SK-N-MC (cell line): ENCODE measurements around the gene SEC61A1.

Experiments used
- DNase-seq: peaks from one replicate; pipeline ENCODE4 v3.0.0-alpha.2; 2011; ENCODE audit warnings: low read depth, low spot score
- H3K27ac ChIP-seq: fragments of 200-600 bp; sonication (generic); 2 replicates; pipeline ENCODE4 v1.5.1; 2016; ENCODE audit warnings: mixed run types
- H3K36me3 ChIP-seq: fragments of 200-600 bp; sonication (generic); 2 replicates; pipeline ENCODE4 v1.6.1; 2017; ENCODE audit warnings: antibody characterized with exemption, low read length, mixed read lengths; ENCODE audit not compliant: insufficient read depth
- H3K4me3 ChIP-seq: fragments of 200-600 bp; sonication (generic); 2 replicates; pipeline ENCODE4 v1.5.1; 2016
- H3K9ac ChIP-seq: fragments of 200-600 bp; sonication (generic); 2 replicates; pipeline ENCODE4 v1.8.0; 2017; ENCODE audit warnings: mixed run types, mixed read lengths; ENCODE audit not compliant: insufficient read length
- H3K9me3 ChIP-seq: fragments of 200-600 bp; sonication (generic); 2 replicates; pipeline ENCODE4 v1.6.1; 2017; ENCODE audit warnings: low read depth, mild to moderate bottlenecking, antibody characterized with exemption, low read length, moderate library complexity, mixed read lengths
- EZH2 ChIP-seq: fragments of 200-600 bp; sonication (generic); IDR thresholded peaks from one replicate; pipeline ENCODE4 v1.6.1; 2017; ENCODE audit warnings: antibody characterized with exemption
- FOXP2 ChIP-seq: optimal IDR thresholded peaks from 2 replicates; pipeline ENCODE3; 2011; ENCODE audit warnings: mild to moderate bottlenecking, moderate library complexity; ENCODE audit not compliant: insufficient read depth; ENCODE audit errors: extremely low read length, control extremely low read depth
- POLR2AphosphoS5 ChIP-seq: IDR thresholded peaks from 2 replicates; pipeline ENCODE4 v1.6.1; 2012; ENCODE audit warnings: mild to moderate bottlenecking, low read depth, low read length, borderline replicate concordance

Gene SEC61A1

DNA sequence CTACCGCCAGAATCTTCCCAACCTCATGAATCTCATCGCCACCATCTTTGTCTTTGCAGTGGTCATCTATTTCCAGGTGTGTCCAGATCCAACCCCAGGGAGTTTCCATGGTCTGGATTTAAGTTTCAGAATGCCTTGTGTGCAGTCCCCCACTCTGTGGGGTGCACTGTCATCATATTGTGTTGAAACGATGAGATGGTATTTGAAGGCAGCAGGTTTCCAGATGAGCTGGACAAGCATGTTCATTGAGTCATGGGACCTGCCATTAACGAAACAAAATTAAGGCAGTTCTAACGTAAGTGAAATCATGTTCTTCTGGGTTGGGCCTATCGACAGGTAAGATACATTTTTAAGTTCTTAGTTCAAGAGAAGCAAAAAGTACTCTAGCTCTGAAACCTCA is 12.7 kb downstream of the SEC61A1 start:
- H3K9ac ChIP-seq = no peak overlapping the region

DNA sequence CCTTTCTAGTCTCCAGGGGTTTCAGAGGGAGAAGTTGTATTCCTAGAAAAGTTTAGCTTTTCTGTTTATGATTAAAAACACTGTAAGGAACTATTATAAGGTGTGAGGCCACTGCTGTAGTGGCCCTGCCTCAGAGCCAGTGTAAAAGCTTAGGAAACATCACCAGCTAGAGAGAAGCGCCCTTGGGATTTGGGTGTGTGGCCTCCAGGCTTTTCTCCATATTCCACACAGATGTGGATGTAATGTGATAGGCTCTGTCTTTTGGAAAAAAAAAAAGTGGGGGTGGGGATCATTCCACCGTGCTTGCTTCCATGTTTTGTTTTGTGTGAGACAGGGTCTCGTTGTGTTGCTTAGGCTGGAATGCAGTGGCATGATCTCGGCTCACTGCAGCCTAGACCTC is 13.9 kb downstream of the SEC61A1 start:
- Histone ChIP-seq H3K9ac (no peak overlapping the region), H3K36me3 (peaks cover 100% of the 10 kb centered on the region), H3K4me3 (no peak overlapping the region), H3K27ac (0 out of 2 replicates have a peak overlapping the region, but pooled peaks have one; percentile 43), H3K9me3 (no peaks in the 10 kb centered on the region)
- DNase-seq = no peak
- TF ChIP-seq POLR2AphosphoS5 (no peak), FOXP2 (no peak), EZH2 (no peak)

More for the DNA sequence above, 12.7 kb downstream of the SEC61A1 start:
- peaks cover 100% of the 10 kb centered on the region for H3K36me3 ChIP-seq
- no peak overlapping the region for H3K4me3 ChIP-seq
- H3K9me3 ChIP-seq = no peaks in the 10 kb centered on the region
- no peak for TF ChIP-seq POLR2AphosphoS5
- TF ChIP-seq FOXP2 = no peak
- no peak for TF ChIP-seq EZH2
- DNase-seq = no peak
- no peak overlapping the region for H3K27ac ChIP-seq

DNA sequence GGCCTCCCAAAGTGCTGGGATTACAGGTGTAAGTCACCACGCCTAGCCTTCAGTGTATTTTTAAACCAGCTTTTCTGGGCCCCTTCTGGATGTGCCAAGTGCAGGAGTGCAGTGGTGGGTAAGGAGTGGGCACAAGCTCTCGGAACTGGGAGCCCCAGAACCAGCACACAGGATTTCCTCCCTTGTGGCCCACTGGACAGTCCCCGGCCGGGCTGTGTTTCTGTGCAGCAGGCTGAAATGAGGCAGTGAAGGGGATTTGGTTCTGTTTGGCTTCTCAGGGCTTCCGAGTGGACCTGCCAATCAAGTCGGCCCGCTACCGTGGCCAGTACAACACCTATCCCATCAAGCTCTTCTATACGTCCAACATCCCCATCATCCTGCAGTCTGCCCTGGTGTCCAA is 14.4 kb downstream of the SEC61A1 start:
- H3K36me3 ChIP-seq = peaks cover 100% of the 10 kb centered on the region
- H3K9ac ChIP-seq = no peak overlapping the region
- no peak overlapping the region for H3K4me3 ChIP-seq
- TF ChIP-seq POLR2AphosphoS5 (no peak), FOXP2 (no peak), EZH2 (no peak)
- no peak for DNase-seq
- H3K9me3 ChIP-seq = no peaks in the 10 kb centered on the region
- H3K27ac ChIP-seq = no peak overlapping the region

DNA sequence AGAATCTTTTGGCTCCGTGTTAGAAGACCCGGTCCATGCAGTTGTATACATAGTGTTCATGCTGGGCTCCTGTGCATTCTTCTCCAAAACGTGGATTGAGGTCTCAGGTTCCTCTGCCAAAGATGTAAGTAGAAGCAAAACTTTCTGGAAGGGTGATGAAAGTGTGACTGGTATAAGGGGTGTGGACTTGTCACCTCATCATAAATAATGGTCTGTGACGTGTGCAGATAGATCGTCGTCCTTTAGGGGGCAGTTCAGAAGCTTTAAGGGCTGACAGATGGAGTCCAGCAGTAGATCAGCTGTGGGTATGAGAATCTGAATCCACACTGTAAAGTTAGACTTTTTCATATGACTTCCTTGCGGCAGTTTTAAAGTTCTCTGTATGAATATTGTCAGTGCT is 15.3 kb downstream of the SEC61A1 start:
- DNase-seq = no peak
- Histone ChIP-seq H3K36me3 (peaks cover 100% of the 10 kb centered on the region), H3K9ac (no peak overlapping the region), H3K9me3 (no peaks in the 10 kb centered on the region), H3K27ac (no peak overlapping the region), H3K4me3 (no peak overlapping the region)
- TF ChIP-seq POLR2AphosphoS5 = no peak
- TF ChIP-seq EZH2 = no peak
- no peak for TF ChIP-seq FOXP2

DNA sequence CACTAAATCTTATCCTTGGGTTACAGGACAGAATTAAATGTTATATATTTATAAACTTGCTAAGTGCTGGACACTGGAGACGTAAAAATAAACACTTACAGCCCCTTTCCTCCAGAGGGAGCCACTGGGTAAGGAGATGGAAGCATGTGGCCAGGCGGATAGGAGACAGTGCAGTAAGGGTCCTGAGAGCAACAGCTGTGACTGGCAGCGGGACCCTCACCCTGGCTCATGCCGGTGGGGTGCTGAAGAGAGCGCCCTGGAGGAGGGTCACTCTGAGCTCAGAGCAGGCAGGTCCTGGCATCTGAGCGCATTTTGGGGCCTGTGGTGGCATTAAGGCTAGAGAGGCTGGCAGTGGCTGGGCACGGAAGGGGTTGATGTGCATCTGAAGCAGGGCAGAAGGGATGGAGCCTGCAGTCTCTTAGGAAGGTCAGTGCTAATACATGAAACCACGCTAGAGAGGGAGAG is 16.0 kb downstream of the SEC61A1 start:
- Histone ChIP-seq H3K36me3 (peaks cover 100% of the 10 kb centered on the region), H3K9me3 (no peaks in the 10 kb centered on the region), H3K9ac (no peak overlapping the region), H3K4me3 (no peak overlapping the region), H3K27ac (no peak overlapping the region)
- DNase-seq = no peak
- TF ChIP-seq FOXP2 (no peak), POLR2AphosphoS5 (no peak), EZH2 (no peak)

DNA sequence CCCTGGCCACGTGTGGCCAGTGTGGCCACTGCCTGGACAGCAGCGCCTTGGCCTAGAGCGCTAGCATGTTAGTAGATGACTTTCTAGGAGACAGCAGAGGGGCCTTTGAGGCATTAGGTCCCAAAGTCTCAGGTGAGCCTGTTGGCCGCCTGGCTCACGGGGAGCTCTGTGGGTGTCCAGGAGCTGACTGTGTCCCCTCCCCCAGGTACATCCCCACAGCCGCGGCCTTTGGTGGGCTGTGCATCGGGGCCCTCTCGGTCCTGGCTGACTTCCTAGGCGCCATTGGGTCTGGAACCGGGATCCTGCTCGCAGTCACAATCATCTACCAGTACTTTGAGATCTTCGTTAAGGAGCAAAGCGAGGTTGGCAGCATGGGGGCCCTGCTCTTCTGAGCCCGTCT is 17.0 kb downstream of the SEC61A1 start:
- no peak for TF ChIP-seq FOXP2
- TF ChIP-seq POLR2AphosphoS5 = no peak; the same call in 1 of the 2 replicates
- no peak for TF ChIP-seq EZH2
- H3K9ac ChIP-seq = no peak overlapping the region
- H3K27ac ChIP-seq = no peak overlapping the region
- DNase-seq = no peak
- no peaks in the 10 kb centered on the region for H3K9me3 ChIP-seq
- H3K4me3 ChIP-seq = no peak overlapping the region
- peaks cover 100% of the 10 kb centered on the region for H3K36me3 ChIP-seq

DNA sequence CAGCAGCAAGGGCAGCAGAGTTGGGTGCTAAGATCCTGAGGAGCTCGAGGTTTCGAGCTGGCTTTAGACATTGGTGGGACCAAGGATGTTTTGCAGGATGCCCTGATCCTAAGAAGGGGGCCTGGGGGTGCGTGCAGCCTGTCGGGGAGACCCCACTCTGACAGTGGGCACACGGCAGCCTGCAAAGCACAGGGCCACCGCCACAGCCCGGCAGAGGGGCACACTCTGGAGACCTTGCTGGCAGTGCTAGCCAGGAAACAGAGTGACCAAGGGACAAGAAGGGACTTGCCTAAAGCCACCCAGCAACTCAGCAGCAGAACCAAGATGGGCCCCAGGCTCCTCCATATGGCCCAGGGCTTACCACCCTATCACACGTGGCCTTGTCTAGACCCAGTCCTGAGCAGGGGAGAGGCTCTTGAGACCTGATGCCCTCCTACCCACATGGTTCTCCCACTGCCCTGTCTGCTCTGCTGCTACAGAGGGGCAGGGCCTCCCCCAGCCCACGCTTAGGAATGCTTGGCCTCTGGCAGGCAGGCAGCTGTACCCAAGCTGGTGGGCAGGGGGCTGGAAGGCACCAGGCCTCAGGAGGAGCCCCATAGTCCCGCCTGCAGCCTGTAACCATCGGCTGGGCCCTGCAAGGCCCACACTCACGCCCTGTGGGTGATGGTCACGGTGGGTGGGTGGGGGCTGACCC is 18.8 kb downstream of the SEC61A1 start:
- H3K27ac ChIP-seq = no peak overlapping the region
- no peak overlapping the region for H3K9ac ChIP-seq
- H3K9me3 ChIP-seq = no peaks in the 10 kb centered on the region

DNA sequence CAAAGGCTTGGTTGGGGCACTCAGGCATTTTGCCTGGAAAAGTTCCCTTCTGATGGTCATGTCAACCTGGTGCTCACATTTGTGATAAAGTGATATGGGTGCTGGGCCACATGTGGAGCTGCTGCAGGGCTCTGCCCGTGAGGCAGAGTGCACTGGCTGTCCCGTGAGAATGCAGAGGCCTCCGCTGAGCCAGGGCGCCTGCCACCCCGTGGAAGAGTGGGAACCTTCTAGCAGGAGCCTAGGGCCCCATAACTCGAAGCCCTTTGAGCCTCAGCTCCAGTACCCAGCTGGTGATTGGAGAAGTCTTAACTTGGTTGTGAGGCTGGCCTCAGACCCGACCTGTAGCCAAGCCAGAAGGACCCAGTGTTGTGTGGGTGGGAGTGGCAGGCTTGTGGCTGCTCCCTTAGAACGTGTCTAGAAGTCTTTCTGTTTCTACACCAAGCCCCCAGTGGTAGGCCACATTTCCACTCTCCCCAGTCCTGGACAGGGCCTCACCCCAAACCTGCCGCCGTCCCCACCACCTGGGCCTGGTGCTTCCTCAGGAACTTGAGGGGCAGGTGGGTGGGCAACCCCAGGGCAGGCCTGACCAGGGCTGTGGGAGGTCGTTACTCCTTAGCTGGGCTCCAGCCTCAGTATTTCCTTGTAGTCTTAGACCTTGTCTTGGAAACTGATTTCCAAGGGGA is 19.7 kb downstream of the SEC61A1 start:
- Histone ChIP-seq H3K9ac (no peak overlapping the region), H3K9me3 (no peaks in the 10 kb centered on the region), H3K4me3 (no peak overlapping the region), H3K27ac (no peak overlapping the region), H3K36me3 (peaks cover 78% of the 10 kb centered on the region)
- no peak for DNase-seq
- TF ChIP-seq EZH2 (no peak), FOXP2 (no peak), POLR2AphosphoS5 (no peak)

More for the DNA sequence above, 18.8 kb downstream of the SEC61A1 start:
- TF ChIP-seq FOXP2 = no peak
- no peak; the same call in 1 of the 2 replicates for TF ChIP-seq POLR2AphosphoS5
- TF ChIP-seq EZH2 = no peak
- H3K4me3 ChIP-seq = no peak overlapping the region
- peaks cover 87% of the 10 kb centered on the region for H3K36me3 ChIP-seq
- DNase-seq = no peak
